G401 (cell line): ENCODE data around the gene SLC12A8. TPM values are rescaled to one million over a fixed set of nuclear protein-coding genes. Genes with fewer than 3 reads are reported as not detected.

Experiments used
- DNase-seq: peaks from one replicate; pipeline ENCODE4 v3.0.0-alpha.2; 2015; ENCODE audit warnings: low spot score
- in situ Hi-C: cut with HindIII; loops from 2 replicates; pipeline ENCODE4 v1.10.0; 2016; ENCODE audit warnings: low sequenced_read_pairs, mixed read lengths
- total RNA-seq: library from RNA; depleted of rRNA; stranded (reverse); fragments of >200 nt; shearing (Covaris generic); gene quantifications from 2 replicates; pipeline ENCODE4 v1.2.3, GENCODE V29; 2014

The SLC12A8 gene
- total RNA-seq, 1 experiment from 2014 or later = not detected

GRCh38 chr3:125144653-125145314 lies 67.8 kb downstream of the SLC12A8 start:
- in situ Hi-C loops = no loop called here
- no peak for DNase-seq

GRCh38 chr3:125143982-125144652 lies 68.4 kb downstream of the SLC12A8 start:
- no peak for DNase-seq
- in situ Hi-C loops = no loop called here

DNA sequence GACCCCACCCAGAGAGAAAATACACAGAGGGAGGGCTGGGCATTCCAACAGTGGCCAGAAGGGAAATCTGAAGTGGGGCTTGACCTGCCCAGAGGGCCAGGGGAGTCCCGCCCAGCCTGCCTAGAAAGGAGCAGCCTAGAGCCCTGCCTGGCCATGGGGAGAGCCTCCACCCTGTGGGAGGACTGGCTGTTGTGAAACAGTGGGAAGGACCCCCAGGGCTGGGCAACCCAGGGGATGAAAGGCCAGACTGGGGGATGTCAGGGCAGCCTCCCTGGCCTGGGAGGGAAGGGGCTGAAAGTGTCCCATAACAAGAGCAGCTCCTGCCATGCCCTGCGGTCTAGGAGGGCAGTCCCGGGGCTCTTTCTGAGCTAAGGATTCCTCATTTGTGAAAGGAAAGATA lies 69.0 kb downstream of the SLC12A8 start:
- no peak for DNase-seq
- in situ Hi-C loops = no loop called here

- in situ Hi-C loops = no loop called here
- no peak for DNase-seq
These were observed 69.6 kb downstream of the SLC12A8 start for GRCh38 chr3:125142940-125143339.

- no peak for DNase-seq
- in situ Hi-C loops = no loop called here
These were observed 70.1 kb downstream of the SLC12A8 start for GRCh38 chr3:125142420-125142778.

DNA sequence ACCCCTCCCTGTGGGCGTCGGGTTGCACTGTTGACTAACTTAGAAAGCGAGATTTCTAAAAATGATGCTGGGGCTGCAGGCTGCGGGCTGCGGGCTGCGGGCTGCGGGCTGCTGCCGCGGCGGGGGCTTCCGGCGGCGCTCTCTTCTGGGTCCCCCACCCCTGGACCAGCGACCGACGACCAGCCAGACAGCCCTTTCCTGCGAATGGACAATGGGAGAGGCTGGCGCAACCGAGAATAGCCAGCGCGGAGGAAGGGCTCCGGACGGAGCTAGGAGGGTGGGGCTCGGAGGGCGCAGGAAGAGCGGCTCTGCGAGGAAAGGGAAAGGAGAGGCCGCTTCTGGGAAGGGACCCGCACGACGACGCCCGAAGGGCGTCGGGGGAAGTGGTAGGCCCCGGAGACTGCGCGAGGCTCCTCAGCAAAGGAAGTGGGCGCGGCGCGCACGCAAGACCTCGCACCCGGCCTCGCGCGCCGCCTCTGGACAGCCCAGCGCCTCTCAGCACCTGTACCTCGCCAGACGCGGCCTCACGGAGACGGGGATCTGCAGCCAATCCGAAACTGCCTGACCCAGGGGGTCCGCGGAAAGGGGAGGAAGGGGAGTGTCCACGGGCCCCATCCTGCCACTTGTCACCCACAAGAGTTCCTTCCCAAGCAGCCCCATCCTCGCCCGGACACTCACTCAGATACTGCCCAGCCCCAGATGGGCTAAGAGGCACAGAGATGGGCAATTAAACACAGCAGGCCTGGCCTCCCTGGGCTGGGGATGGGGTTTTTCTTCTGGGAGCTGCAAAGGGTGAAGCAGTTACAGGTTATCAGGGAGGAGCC lies 70.7 kb downstream of the SLC12A8 start:
- DNase-seq = no peak
- in situ Hi-C loops = no loop called here

GRCh38 chr3:125140818-125141595 lies 71.5 kb downstream of the SLC12A8 start:
- no peak for DNase-seq
- in situ Hi-C loops = no loop called here

DNA sequence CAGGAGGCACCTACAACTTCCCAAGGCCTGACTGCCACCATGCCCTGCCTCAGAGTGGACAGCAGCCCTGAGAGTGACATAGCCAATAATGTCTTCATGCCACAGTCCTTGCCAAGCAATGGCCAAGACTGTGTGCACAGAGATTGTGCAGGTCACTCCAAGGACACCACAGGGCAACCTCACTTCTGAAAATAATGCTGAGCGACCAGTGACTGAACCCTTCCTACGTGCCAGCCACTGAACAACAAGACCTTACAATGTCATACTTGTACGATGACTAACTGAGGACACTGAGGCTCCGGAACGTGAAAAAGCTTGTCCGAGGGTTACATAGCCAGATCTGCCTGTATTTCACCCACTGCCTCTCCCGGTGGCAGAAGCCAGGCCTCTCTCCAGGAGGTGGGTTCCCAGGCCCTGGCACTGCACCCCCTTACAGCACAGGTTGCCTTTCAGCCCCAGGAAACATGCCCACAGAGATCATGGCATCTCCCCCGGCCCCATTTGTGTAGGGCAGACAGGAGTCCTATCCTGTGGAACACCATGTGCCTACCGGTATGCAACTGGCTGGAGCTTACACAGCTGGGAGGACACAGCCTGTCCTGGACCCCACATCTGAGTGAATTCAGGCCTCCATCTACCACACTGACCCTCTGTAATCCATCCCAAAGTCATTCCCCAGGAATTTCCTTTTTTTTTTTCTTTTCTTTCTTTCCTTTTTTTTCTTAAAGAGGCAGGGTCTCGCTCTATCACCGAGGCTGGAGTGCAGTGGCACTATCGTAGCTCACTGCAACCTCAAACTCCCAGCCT lies 72.3 kb downstream of the SLC12A8 start:
- in situ Hi-C loops = no loop called here
- DNase-seq = no peak

GRCh38 chr3:125139386-125139785 lies 73.2 kb downstream of the SLC12A8 start:
- no peak for DNase-seq
- in situ Hi-C loops = no loop called here

DNA sequence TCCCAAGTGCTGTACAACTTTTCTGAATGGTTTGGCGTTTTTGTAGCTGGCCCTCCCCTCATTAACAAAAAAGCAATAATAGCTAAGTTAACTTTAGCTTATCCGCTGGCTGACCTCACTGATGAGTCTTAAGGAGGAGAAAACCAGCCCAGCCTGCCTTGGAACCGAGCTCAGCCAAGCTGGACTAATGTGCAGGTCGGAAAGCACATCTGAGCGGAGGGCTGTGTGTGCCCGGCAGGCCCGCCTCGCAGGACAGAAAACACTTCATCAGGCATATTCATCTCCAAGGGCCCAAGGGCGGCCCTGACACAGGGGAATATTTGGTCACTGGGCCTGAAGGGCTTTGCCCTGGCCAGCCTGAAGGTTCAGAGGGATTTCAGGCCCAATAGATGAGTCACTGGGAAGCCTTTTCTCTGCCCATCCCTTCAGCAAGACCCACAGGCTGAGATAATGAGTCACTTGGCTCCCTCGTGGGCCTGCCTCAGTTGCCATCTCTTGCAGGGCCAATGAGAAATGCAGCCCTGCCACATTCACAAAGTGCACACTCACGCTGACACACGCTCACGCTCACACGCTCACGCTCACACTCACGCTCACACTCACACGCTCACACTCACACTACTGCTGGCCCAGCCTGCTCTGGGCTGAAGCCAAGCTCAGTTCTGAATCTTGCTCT lies 75.1 kb downstream of the SLC12A8 start:
- in situ Hi-C loops = no loop called here
- DNase-seq = no peak

DNA sequence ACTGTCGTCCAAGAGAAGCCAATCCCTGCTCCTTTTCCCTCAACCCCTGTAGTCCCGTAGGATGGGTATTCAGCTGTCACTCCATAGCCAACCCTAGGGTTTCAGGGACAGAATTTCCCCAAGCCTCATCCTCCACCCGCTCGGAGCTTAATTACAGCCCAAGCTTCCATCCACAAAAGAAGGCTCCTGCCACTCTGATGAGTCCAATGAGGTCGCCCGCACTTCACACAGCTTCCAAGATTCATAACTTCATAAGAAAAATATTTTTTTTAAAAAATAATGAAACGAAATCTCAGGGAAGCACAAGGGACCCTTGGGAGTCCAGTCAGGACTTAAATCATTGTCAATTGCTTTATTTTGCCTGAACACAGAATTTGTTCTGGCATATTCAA lies 75.6 kb downstream of the SLC12A8 start:
- in situ Hi-C loops = no loop called here

DNA sequence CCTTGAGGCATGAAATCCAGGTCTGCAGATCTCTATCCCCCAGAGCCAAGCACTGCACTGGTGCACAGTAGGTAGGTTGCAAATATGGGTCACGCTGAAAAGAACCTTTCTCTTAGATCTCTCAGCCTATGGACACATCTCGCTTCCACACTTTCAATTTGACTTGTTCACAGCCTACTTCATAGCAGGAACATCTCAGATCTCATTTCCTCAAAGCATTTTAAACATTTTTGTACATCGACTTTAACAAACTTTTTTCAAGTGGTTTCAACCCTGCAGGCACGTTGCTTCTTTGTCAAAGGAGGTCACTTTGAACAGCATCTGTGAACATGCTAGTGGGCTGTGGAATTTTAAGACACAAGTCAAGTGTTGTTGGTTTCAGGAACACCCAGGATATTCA lies 76.0 kb downstream of the SLC12A8 start:
- in situ Hi-C loops = no loop called here

More for the DNA sequence above, 75.6 kb downstream of the SLC12A8 start:
- DNase-seq = no peak

GRCh38 chr3:125134952-125135351 lies 77.6 kb downstream of the SLC12A8 start:
- no peak for DNase-seq
- in situ Hi-C loops = no loop called here

More for the DNA sequence above, 76.0 kb downstream of the SLC12A8 start:
- no peak for DNase-seq

DNA sequence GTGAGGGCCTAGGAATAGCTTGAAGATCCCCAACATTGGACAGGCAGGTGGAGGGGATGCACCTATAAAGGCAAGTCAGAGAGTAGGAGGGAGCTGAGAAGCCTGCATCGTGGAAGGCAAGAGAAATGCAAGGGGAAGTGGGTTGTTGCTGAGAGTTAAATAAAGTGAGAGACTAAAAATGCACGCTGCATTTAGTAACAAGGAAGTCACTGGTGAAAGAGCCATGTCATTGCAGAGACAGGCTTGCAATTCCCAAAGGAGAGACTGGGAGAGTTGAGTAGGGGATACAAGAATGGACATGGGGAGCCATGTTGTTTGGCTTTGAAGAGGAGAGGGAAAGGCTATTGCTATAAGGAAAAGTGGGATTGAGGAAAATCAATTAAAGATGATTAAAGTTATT lies 79.7 kb downstream of the SLC12A8 start:
- in situ Hi-C loops = no loop called here
- DNase-seq = no peak

DNA sequence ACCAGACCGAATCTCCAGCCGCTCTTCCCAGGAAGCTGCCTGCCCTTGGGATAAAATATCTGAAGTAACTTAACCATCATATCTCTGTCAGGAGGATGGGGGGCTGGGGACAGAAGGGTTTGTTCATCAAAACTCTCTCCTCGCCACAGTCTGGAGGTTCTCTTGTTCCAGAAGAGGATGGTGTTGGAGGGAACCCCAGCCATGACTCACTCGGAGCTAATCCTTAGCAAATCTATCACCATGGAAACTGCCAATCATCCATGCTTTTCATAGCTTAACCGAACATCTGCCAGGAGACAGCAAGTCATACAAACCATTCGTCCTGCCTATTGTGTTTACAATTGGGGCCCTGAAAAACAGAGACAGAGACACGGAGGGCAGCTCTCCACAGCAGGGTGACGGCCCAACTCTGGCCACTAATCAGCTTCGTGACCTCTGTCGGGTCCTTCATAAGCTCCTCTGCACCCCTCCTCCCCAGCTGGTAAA lies 83.0 kb downstream of the SLC12A8 start:
- in situ Hi-C loops = no loop called here
- no peak for DNase-seq

- in situ Hi-C loops = no loop called here
These were observed 83.6 kb downstream of the SLC12A8 start for GRCh38 chr3:125128861-125129501.

GRCh38 chr3:125126323-125126722 lies 86.2 kb downstream of the SLC12A8 start:
- in situ Hi-C loops = no loop called here
- no peak for DNase-seq

More at GRCh38 chr3:125128861-125129501, 83.6 kb downstream of the SLC12A8 start:
- DNase-seq = no peak

DNA sequence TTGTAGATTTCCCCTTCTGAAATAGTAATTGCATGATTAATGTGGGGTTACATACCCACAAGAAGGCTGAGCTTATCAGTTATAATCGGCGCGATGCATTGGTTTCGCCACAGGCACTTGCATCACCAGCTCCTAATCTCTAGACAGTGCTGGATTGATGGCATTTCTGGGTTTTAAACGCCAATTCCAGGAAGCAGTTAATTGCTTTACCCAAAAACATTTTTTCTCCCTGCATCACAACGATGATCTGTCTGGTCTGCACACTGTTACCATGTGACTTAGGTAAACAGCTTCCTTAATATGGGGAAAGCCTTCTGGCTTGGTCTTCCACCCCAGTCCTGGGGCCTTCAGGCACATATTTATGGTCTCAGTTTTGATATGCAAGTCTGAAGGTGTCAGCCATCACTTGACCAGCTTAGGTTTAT lies 86.7 kb downstream of the SLC12A8 start:
- no peak for DNase-seq
- in situ Hi-C loops = no loop called here
